Activated CD4-positive, CD25-positive, alpha-beta regulatory T cell treated with anti-CD3 and anti-CD28 coated beads, Interleukin-2, amount 50 U/mL, for 16 hours (primary cell): ENCODE data around the gene ARHGEF16.

Experiments used
- DNase-seq: peaks from one replicate; pipeline ENCODE4 v3.0.0-alpha.2; 2020; ENCODE audit warnings: low read depth, low spot score

ARHGEF16 gene

DNA sequence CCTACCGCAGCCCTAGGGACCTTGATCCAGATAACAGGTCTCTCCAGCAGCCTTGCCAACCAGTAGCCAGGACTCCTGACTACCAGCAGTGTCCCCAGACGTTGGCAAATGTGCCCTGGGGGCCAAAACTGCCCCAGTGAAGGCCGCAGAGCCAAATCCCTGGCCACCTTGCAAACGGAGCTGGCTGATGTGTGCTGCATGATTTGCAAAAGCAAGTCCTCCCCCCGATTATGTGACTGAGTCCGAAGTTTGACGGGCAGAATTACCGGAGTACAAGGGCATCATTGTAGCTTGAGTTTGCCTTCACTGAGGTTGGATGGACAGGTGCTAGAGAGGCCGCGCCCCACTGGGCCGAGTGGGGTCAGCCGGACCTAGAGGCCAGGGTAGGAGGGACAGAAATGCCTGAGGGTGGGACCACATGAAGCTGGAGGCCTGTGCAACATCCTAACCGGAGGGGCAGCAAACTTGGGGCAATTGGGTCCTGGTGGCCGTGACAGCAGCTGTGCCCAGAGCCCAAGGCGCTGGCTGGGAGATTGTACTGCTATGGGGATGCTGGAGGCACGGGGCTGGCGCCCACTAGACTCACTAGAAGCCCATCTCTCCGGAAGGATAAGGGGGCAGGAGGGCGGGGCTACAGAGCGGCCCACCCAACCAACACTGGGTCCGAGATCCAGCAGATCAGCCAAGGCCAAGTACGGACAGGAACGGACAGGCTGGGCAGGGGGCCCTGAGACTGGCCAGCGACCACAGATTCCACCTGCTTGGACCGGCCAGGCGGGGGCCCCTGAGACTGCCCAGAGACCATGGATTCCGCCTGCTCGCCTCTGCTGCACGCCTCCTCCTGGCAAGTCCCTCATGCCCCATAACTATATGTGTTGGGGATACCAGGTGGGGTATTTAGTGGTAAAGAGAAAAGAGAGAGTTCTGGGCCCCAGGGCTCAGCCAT is 2.8 kb downstream of the ARHGEF16 start:
- DNase-seq, result no peak

DNA sequence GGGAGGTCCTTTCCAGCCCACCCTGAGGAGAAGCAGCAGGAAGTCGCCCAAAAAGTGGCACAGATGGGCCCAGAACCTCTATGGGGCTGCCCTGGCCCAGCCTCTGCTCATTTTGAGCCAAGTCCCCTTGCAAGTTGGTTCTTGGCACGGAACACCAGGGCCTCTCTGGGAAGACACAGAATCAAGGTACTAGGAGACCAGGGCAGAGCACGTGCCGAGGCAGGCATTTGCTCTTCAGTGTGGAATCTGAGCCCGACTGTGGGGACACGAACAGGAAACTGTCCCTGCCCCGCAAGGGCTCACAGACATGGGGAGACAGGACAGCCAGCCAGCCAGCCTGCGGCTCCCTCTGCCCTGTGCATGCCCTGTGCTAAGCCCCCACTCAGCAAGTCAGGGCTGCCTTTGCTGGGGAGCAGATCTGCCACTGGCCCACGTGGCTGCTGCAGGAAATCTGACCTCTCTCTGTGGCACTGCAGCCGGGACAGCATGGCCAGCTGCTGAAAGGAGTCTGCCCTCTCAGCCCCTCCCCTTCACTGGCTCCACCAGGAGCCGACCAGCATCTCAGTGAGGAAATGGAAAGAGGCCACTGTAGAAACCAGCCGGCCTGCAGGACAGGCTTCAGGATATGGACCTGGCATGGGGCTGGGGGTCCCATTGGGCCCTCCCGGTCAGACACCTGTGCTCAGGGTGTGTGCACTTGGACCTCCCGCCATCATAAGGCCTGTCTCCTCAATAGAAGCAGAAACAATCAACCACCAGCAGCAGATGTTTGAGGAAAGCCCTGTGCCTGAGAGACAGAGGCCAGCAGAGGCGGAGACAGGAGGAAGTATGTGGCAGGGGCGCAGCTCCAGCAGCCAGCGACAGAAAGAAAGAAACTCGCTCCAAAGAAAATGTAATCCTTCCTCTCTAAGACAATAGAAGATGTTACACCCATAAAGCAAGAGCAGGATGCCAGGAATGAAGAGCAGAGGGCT is 3.7 kb downstream of the ARHGEF16 start:
- DNase-seq, result no peak

DNA sequence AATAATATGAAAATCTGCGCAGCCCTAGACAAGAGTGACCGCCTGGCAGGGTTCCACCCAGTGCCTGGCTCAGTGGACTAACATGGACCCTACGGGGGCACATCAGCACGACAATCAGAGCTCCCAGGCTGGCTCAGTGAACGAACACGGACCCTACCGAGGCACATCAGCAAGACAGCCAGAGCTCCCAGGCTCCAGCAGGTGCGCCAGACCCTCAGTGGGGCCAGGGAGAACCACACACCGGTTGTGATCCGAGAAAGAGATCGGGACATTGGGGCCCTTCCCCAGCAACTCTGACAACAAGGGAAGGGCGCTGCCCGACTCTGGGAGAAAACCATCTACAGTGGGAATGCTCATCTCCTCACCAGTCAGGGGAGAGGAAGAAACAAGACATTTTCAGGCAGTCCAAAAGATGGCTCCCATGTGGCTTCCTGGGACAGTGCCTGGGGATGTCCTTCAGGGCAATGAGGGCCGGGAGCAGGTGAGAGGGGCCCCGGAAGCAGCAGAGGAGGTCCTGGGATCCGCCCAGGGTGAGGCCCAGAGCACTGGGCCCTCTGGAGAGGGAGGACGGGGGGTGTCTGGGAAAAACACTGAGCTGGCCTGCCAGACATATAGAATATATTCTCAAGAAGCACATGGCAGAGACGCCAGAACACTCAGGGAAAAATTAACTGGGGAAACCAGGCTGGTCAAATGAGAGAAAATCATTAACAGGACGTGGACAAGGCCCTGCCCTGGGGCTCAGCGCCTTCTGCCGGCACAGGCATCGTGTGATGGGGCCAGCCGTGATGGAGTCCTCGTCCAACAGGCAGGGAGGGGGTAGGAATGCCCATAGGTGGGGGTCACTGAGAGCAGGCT is 4.8 kb downstream of the ARHGEF16 start:
- no peak for DNase-seq

DNA sequence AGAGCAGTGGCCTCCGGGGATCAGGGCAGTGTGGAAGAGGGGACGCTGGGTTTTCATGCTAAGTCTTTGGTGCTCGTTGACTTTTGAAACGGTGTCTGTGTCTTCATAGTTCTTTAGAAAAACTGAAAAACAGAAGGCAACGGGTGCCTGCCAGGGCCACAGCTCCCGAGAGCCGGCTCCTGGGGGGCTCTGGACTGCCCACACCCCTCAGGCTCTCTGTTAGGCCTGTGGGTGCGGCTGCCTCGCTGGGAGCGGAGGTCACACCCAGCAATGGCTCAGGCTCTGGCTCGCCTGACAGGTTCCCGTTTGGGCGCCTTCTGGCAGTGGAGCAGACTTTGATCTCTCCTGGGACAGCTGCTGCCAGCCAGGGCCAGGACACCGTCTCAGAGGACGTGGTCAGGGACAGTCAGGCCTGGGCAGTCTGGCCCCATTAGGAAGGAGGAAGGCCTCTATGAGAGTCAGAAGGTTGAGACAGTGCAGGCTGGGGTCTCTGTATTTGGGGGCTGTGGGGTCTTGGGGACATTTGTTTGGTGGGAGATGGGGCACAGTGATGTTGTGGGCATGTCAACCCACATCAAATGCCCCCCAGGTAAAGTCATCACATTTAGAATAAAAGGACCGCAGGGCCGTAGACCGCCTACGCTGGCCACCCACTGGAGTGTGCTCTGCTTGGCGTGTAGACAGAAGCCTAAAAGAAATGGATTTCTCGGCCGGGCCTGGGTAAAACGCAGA is 5.6 kb downstream of the ARHGEF16 start:
- DNase-seq, result no peak

DNA sequence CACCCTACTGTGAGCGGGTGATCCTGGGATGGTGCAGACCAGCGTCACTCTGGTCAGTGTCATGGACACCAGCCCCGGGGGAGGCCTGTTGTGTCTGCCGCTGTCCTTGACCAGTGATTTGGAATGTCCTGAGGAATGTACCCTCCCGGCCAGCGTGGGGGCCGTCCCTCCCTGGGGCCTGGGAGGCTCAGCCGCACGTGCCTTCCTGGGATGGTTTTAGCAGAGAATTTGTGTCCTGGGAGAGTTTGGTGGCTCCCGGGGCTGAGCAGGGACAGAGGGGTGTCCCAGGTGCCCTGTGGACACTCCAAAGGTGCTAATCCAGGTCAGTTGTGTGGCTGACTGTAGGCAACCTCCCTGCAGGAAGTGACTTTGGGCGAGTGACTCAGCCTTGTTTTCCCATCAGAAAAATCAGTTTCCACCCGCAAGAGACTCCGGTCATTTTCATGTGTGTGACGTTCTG is 6.2 kb downstream of the ARHGEF16 start:
- no peak for DNase-seq

DNA sequence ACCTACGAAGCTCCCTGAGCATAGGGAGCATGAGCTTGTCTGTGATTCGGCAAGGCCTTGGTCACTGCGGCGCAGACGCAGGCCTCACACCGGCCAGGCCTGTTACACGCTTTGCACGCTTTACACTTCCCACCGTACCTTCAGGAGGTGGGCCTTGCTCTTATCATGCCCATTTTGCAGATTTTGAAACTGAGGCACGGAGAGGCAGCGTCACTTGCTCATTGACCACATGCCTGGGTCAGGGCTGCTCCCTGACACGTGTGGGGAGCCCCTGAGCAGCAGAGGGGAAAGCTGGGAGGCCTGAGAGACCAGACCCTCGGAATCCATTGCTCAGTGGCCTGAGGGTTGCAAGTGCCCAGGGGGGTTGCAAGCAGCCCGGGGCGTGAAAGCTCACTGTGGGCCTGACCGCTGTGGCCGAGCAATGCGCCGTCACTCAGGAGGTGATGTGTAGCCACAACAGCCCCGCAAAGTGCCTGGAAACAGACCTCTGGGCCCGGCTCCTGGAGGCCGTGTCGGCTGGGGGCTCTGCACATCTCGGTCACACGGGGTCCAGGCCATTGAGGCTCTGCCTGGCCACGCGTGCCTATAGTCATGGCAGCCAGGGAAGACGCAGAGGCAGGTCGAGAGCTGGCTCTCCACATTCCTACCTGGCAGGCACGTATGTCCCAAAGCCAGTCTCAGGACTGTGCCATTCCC is 6.9 kb downstream of the ARHGEF16 start:
- no peak for DNase-seq

DNA sequence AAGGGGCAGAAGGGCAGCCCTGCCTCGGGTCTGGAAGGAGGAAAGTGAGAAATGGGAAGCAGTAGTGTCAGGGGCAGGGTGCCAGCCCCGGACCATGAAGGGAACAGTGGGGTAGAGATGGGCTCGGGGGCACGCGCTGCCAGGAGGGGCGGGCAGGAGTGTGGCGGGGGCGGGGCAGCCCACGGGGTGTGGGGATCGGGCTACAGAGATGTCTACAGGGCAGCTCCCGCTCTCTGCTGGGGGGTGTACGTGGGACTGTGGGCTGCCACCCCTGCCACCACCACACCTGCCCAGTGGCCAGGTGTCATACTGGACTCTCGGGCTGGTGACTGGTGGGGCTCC is 7.4 kb downstream of the ARHGEF16 start:
- DNase-seq, result no peak

DNA sequence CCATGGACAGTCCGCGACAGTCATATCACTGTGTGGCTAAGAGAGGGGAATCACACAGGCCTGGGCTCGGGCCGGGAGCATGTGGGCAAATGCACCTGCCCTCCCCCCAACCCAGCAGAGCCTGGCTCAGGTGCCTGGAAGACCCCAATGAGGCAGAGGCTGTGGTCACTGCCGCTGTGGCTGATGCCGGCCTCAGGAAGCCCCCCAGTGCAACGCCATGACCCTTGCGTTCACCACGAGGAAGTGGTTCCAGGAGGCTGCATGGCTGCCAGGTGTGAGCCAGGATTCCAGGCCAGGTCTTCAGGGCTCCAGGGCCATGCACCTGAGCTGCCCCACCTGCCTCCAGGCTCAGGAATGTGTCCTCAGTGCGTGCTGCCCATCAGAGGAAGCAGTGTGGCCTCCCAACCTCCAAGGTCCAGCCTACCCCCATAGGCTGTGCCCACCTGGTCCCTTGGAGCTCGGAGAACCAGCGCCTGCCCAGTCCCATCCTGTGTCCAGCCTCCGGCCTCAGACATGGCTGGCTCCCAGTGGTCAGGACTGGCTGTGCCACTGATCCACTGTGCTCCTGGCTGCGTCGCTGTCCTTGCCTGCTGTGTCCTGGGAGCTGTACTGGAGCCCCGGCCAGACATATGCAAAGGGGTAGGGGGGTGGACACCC is 8.0 kb downstream of the ARHGEF16 start:
- no peak for DNase-seq

DNA sequence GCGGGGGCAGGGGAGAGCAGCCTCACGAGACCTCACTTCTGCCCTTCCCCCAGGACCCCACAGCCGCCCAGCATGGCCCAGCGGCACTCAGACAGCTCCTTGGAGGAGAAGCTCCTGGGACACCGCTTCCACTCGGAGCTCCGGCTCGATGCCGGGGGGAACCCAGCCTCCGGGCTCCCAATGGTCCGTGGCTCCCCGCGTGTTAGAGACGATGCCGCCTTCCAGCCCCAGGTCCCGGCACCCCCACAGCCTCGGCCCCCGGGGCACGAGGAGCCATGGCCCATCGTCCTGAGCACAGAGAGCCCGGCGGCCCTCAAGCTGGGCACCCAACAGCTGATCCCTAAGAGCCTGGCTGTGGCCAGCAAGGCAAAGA is 8.5 kb downstream of the ARHGEF16 start:
- DNase-seq, result no peak

DNA sequence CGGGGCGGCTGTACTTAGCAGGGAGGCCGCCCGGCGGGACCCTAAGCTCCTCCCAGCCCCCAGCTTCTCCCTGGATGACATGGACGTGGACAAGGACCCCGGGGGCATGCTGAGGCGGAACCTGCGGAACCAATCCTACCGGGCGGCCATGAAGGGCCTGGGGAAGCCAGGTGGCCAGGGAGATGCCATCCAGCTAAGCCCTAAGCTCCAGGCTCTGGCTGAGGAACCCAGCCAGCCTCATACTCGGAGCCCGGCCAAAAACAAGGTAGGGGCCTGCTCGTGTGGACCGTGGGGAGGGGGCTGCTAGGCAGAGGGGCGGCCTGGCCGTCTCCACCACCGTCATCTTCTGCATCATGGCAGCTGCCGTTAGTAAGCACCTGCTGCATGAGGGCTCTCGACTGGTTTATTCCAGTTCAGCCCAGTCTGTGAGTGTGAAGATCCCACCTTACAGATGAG is 9.0 kb downstream of the ARHGEF16 start:
- DNase-seq, result no peak

DNA sequence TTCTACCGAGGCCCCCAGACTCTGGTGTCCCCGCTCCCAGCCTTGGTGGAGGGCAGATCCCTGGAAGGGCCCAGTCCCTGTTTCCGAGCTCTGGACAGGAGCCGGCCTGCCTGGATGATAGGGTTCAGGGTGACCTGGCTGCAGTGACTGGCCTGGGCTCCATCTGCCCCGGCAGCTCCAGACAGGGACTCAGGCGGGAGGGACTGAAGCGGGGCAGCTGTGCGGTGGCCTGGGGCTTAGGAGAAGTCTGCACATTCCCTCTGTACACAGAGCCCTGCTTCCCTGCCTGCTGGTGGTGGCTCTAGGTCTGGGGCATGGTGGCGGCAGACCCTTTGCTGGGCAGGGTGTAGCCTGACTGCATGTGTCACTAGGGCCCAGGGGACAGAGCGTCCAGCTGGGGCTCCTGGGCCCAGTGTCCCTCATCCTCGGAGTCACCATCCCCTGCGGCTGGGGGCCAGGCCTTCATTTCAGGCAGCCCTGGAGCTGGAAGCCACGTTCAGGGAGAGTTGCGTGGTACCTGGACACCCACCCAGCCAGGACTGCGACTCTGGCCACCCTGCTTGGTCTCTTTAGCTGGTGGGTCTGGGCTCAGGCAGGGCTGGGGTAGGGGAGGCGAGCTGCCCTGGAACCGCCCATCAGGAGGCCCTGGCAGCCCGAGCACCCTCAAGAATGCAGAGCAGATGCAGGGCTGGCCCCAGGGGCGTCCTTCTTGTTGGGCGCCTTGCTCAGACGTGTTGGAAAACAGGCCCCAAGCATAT is 9.6 kb downstream of the ARHGEF16 start:
- DNase-seq, result no peak

DNA sequence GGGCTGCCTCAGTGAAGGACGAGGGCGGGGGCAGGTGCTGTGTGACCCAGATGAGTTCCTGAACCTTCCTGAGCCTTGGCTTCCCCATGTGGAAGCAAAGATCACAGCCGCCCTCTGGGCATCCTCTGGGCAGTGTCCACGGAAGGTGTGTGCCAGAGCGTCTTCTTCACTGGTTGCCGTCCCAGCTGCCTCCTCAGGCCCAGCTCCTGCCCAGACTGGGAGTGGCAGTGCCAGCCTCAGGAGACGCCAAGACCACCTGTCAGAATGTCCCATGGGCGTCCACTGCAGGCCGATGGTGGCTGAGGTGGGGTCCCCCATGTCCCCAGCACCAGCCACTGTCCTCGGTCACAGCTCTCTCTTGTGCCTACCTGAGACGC is 10.2 kb downstream of the ARHGEF16 start:
- no peak for DNase-seq

DNA sequence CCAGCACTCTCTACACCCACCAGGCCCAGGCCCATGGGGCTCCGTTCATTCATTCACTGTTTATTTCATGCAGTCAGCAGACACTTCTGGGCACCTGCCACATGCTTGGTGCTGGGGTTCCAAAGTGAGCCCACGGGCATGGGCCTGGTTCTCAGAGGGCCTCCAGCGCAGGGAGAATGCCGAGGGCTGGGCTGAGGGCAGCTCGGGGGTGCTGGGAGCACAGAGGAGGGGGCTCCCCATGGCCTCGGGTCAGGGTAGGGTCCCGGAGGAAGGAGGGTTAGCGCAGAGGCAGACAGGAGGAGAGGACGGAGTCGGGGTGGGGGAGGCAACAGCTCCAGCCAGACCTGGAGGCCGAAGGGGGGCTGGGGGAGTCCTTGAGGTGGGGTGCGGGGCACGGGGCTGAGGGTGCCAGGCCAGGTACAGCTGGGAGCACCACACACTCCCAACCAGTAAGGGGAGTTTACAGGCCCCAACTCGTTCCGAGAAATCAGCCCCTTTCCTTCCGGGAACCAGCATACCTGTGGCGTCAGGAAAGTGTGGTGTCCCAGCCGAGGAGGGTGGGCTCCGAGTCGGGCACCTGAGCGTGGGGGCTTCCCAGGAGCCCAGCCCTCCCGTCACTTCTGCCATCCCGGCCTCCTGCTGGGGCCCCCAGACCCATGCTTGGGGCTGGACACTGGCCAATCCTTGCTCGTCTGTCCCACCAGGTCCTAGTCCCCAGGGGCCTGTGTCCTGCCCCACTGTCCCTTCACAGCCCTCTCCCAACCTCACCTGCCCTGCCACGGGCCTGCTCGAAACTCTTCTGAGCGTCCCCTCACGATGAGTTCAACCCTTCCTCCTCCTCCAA is 10.8 kb downstream of the ARHGEF16 start:
- DNase-seq, result no peak

DNA sequence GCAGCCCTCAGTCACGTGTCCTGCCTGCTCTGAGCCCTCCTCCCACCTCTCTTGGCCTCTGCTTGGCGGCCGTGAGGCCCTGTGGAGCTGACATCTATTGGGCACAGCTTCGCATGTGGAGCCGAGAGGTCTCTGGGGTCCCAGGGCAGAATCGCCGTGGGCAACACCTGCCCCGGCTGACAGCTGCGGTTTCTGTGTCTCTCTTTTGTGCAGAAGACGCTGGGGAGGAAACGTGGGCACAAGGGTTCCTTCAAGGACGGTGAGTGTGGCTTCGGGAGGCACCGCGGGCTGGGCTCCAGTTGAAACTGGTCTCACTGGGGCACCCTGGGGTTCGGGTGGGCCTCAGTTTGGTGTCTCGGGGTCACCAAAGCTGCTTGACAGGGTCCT is 11.5 kb downstream of the ARHGEF16 start:
- no peak for DNase-seq

DNA sequence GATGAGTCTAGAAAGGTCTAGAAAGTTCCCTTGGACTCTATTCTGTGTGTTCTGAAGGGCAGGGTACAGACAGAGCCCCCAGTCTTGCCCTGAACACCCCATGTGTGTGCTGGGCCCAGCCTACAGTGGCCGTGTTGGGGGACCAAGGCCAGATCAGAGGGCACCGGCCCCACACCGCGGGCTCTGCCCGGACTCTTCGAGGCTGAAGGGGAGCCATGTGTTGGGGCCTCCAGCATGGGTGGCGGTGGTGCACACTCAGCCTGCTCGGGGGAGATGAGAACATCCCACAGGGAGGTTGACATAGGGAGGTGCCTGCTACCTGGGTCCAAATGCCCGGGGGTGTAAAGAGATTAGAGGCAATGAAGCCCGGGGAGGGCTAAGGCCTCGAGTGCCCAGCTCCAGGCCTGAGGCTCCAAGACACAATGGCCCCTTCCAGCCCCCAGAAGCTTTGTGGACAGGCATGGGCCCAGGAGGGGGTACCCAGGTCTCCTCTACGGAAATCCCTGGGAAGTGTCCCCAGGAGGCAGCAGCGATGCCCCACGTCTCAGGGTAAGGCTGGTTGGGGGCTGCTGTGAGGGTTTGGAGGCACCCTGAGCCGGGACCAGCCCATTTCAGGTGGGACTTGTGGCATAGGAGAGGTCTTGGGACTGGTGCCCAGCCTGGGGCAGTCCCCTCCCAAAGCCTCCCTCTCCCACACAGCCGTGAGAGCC is 12.1 kb downstream of the ARHGEF16 start:
- no peak for DNase-seq

DNA sequence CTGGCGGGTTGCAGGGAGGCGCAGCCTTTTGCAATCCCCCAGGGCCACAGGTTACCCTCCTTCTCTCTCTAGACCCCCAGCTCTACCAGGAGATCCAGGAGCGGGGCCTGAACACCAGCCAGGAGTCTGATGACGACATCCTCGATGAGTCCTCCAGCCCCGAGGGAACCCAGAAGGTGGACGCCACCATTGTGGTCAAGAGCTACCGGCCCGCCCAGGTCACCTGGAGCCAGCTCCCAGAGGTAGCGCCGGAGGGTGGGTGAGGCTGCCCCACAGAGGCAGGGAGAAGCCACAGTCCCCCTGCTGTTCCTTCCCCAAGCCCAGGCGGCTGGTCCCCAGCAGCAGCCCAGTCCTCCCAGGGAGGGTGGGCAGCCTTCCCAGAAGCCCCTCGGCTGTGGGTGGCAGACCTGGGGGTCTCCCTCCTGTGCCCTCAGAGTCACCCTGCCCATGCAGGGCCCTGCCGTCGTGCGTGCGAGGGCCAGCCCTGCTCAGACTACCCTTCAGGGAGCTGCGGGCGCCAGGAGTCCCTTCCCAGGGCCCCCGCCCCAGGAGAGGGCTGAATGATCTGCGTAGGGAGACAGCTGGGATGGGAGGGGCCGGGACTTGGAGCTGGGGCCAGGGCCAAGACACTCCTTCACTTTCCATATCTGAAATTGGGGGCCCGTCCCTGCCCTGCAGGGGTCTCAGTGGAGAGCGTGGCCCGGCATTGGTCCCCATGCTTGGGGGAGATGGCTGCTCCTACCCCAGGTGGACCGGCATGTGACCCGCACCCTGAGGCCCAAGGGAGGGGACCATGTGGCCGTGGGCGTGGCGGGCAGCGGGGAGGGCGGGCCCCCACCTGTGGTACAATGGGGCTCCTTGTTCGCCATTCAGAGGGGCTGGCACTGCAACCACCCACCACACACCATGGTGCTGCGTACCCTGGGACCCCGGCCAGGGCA is 12.9 kb downstream of the ARHGEF16 start:
- no peak for DNase-seq
